Measurements from ENCODE around the gene SV2B. TPM values are rescaled to one million over a fixed set of nuclear protein-coding genes. Genes with fewer than 3 reads are reported as not detected.

The SV2B gene
- total RNA-seq, 5 donors from 2014 or later (not counting 1 experiment from before 2014, with no cell fraction given) = 0.03 to 0.13 (median 0.09) TPM; not detected in 2

- ATAC-seq (replicated peaks in 1 of 4) (no peak), DNase-seq (no peak)
- H3K36me3 ChIP-seq (ENCODE audit: control insufficient read depth in 2 of 2, extremely low read depth in 1 of 2, insufficient read depth in 1 of 2, low read length in 1 of 2) = no peaks in the 10 kb centered on the region
- H3K27ac Mint-ChIP-seq = no peak overlapping the region
- H3K4me3 Mint-ChIP-seq = no peak overlapping the region
- no peaks in the 10 kb centered on the region for H3K4me1 ChIP-seq (ENCODE audit: control insufficient read depth in 1 of 2, extremely low read depth in 1 of 2, insufficient read depth in 2 of 2, low read length in 2 of 2)
- POLR2A ChIA-PET = no interaction called here
- H3K4me3 ChIP-seq (ENCODE audit: control insufficient read depth in 1 of 2, extremely low read depth in 1 of 2, low read length in 1 of 2) = no peak overlapping the region
- H3K36me3 Mint-ChIP-seq = no peaks in the 10 kb centered on the region
- peaks cover 0 to 4% of the 10 kb centered on the region in 2 experiments for H3K27me3 ChIP-seq (replicated peaks in 1 of 2; ENCODE audit: control insufficient read depth in 2 of 2, extremely low read depth in 1 of 2, insufficient read depth in 2 of 2, low read length in 1 of 2)
- no peaks in the 10 kb centered on the region for H3K9me3 ChIP-seq
- H3K27ac ChIP-seq (ENCODE audit: low read length) = no peak overlapping the region
- peaks cover 10 to 29% of the 10 kb centered on the region in 2 donors for H3K27me3 Mint-ChIP-seq
- no peaks in the 10 kb centered on the region for H3K9me3 Mint-ChIP-seq
- CTCF ChIA-PET = no interaction called here
- H3K4me1 Mint-ChIP-seq = no peaks in the 10 kb centered on the region
Observed at GRCh38 chr15:91202510-91203102, 102.5 kb downstream of the SV2B start.

- H3K4me1 Mint-ChIP-seq = no peaks in the 10 kb centered on the region
- ChIA-PET POLR2A (no interaction called here), CTCF (no interaction called here)
- no peaks in the 10 kb centered on the region for H3K9me3 Mint-ChIP-seq
- no peaks in the 10 kb centered on the region for H3K4me1 ChIP-seq (ENCODE audit: control insufficient read depth in 1 of 2, extremely low read depth in 1 of 2, insufficient read depth in 2 of 2, low read length in 2 of 2)
- DNase-seq (no peak), ATAC-seq (replicated peaks in 1 of 4) (no peak)
- H3K9me3 ChIP-seq = no peaks in the 10 kb centered on the region
- no peak overlapping the region for H3K4me3 Mint-ChIP-seq
- WGBS (ENCODE audit: insufficient coverage) = no CpG with 5 or more reads among the region's 7 CpGs
- peaks cover 2 to 4% of the 10 kb centered on the region in 2 experiments for H3K27me3 ChIP-seq (replicated peaks in 1 of 2; ENCODE audit: control insufficient read depth in 2 of 2, extremely low read depth in 1 of 2, insufficient read depth in 2 of 2, low read length in 1 of 2)
- no peak overlapping the region for H3K4me3 ChIP-seq (ENCODE audit: control insufficient read depth in 1 of 2, extremely low read depth in 1 of 2, low read length in 1 of 2)
- H3K27ac Mint-ChIP-seq = no peak overlapping the region
- no peak overlapping the region for H3K27ac ChIP-seq (ENCODE audit: low read length)
- H3K36me3 Mint-ChIP-seq = no peaks in the 10 kb centered on the region
- H3K27me3 Mint-ChIP-seq = peaks cover 10 to 30% of the 10 kb centered on the region in 2 donors
- no peaks in the 10 kb centered on the region for H3K36me3 ChIP-seq (ENCODE audit: control insufficient read depth in 2 of 2, extremely low read depth in 1 of 2, insufficient read depth in 1 of 2, low read length in 1 of 2)
Observed at GRCh38 chr15:91203619-91204203, 103.7 kb downstream of the SV2B start.

GRCh38 chr15:91208371-91208770, 108.3 kb downstream of the SV2B start:
- CTCF ChIA-PET = no interaction called here
- Mint-ChIP-seq H3K4me3 (no peak overlapping the region), H3K4me1 (no peaks in the 10 kb centered on the region), H3K27me3 (peaks cover 29 to 52% of the 10 kb centered on the region in 2 donors), H3K27ac (no peak overlapping the region), H3K36me3 (no peaks in the 10 kb centered on the region), H3K9me3 (no peaks in the 10 kb centered on the region)
- H3K36me3 ChIP-seq (ENCODE audit: control insufficient read depth in 2 of 2, extremely low read depth in 1 of 2, insufficient read depth in 1 of 2, low read length in 1 of 2) = no peaks in the 10 kb centered on the region
- H3K27ac ChIP-seq (ENCODE audit: low read length) = no peak overlapping the region
- ATAC-seq (replicated peaks in 1 of 4) (no peak), DNase-seq (no peak)
- WGBS (ENCODE audit: insufficient coverage) = 50% methylated on average over 1 of the region's 1 CpG
- H3K4me3 ChIP-seq (ENCODE audit: control insufficient read depth in 1 of 2, extremely low read depth in 1 of 2, low read length in 1 of 2) = no peak overlapping the region
- H3K9me3 ChIP-seq = no peaks in the 10 kb centered on the region
- H3K4me1 ChIP-seq (ENCODE audit: control insufficient read depth in 1 of 2, extremely low read depth in 1 of 2, insufficient read depth in 2 of 2, low read length in 2 of 2) = no peaks in the 10 kb centered on the region
- H3K27me3 ChIP-seq (replicated peaks in 1 of 2; ENCODE audit: control insufficient read depth in 2 of 2, extremely low read depth in 1 of 2, insufficient read depth in 2 of 2, low read length in 1 of 2) = peaks cover 2 to 6% of the 10 kb centered on the region in 2 experiments
- POLR2A ChIA-PET = no interaction called here

GRCh38 chr15:91209318-91209717, 109.3 kb downstream of the SV2B start:
- Mint-ChIP-seq H3K27ac (no peak overlapping the region), H3K9me3 (peaks cover 0 to 6% (median 0%) of the 10 kb centered on the region in 3 donors), H3K4me1 (no peaks in the 10 kb centered on the region), H3K36me3 (no peaks in the 10 kb centered on the region), H3K4me3 (no peak overlapping the region), H3K27me3 (peaks cover 34 to 57% of the 10 kb centered on the region in 2 donors)
- ChIA-PET CTCF (no interaction called here), POLR2A (no interaction called here)
- Histone ChIP-seq H3K36me3 (ENCODE audit: control insufficient read depth in 2 of 2, extremely low read depth in 1 of 2, insufficient read depth in 1 of 2, low read length in 1 of 2) (no peaks in the 10 kb centered on the region), H3K4me3 (ENCODE audit: control insufficient read depth in 1 of 2, extremely low read depth in 1 of 2, low read length in 1 of 2) (no peak overlapping the region), H3K4me1 (ENCODE audit: control insufficient read depth in 1 of 2, extremely low read depth in 1 of 2, insufficient read depth in 2 of 2, low read length in 2 of 2) (no peaks in the 10 kb centered on the region), H3K9me3 (no peaks in the 10 kb centered on the region), H3K27me3 (replicated peaks in 1 of 2; ENCODE audit: control insufficient read depth in 2 of 2, extremely low read depth in 1 of 2, insufficient read depth in 2 of 2, low read length in 1 of 2) (peaks cover 2 to 6% of the 10 kb centered on the region in 2 experiments), H3K27ac (ENCODE audit: low read length) (no peak overlapping the region)
- DNase-seq = no peak
- 67% methylated on average over 1 of the region's 4 CpGs for WGBS (ENCODE audit: insufficient coverage)
- no peak for ATAC-seq (replicated peaks in 1 of 4)

GRCh38 chr15:91209726-91210125, 109.7 kb downstream of the SV2B start:
- H3K27me3 Mint-ChIP-seq = peaks cover 35 to 56% of the 10 kb centered on the region in 2 donors

GRCh38 chr15:91214675-91215590, 114.9 kb downstream of the SV2B start:
- H3K9me3 ChIP-seq = no peaks in the 10 kb centered on the region
- peaks cover 36 to 40% of the 10 kb centered on the region in 2 donors for H3K27me3 Mint-ChIP-seq
- no peak overlapping the region for H3K27ac Mint-ChIP-seq
- DNase-seq (no peak), ATAC-seq (replicated peaks in 1 of 4) (no peak)
- ChIA-PET CTCF (no interaction called here), POLR2A (no interaction called here)
- H3K4me3 ChIP-seq (ENCODE audit: control insufficient read depth in 1 of 2, extremely low read depth in 1 of 2, low read length in 1 of 2) = no peak overlapping the region
- no peaks in the 10 kb centered on the region for H3K36me3 Mint-ChIP-seq
- H3K4me1 Mint-ChIP-seq = no peaks in the 10 kb centered on the region
- H3K4me3 Mint-ChIP-seq = no peak overlapping the region
- no peak overlapping the region for H3K27ac ChIP-seq (ENCODE audit: low read length)
- peaks cover 0 to 7% (median 0%) of the 10 kb centered on the region in 3 donors for H3K9me3 Mint-ChIP-seq
- peaks cover 0 to 9% of the 10 kb centered on the region in 2 experiments for H3K27me3 ChIP-seq (replicated peaks in 1 of 2; ENCODE audit: control insufficient read depth in 2 of 2, extremely low read depth in 1 of 2, insufficient read depth in 2 of 2, low read length in 1 of 2)
- no peaks in the 10 kb centered on the region for H3K4me1 ChIP-seq (ENCODE audit: control insufficient read depth in 1 of 2, extremely low read depth in 1 of 2, insufficient read depth in 2 of 2, low read length in 2 of 2)
- 79% methylated on average over 7 of the region's 11 CpGs for WGBS (ENCODE audit: insufficient coverage)
- H3K36me3 ChIP-seq (ENCODE audit: control insufficient read depth in 2 of 2, extremely low read depth in 1 of 2, insufficient read depth in 1 of 2, low read length in 1 of 2) = no peaks in the 10 kb centered on the region

More at GRCh38 chr15:91209726-91210125, 109.7 kb downstream of the SV2B start:
- Histone ChIP-seq H3K9me3 (no peaks in the 10 kb centered on the region), H3K27me3 (replicated peaks in 1 of 2; ENCODE audit: control insufficient read depth in 2 of 2, extremely low read depth in 1 of 2, insufficient read depth in 2 of 2, low read length in 1 of 2) (peaks cover 2 to 8% of the 10 kb centered on the region in 2 experiments), H3K4me1 (ENCODE audit: control insufficient read depth in 1 of 2, extremely low read depth in 1 of 2, insufficient read depth in 2 of 2, low read length in 2 of 2) (no peaks in the 10 kb centered on the region), H3K27ac (ENCODE audit: low read length) (no peak overlapping the region), H3K4me3 (ENCODE audit: control insufficient read depth in 1 of 2, extremely low read depth in 1 of 2, low read length in 1 of 2) (no peak overlapping the region), H3K36me3 (ENCODE audit: control insufficient read depth in 2 of 2, extremely low read depth in 1 of 2, insufficient read depth in 1 of 2, low read length in 1 of 2) (no peaks in the 10 kb centered on the region)
- H3K4me3 Mint-ChIP-seq = no peak overlapping the region
- H3K27ac Mint-ChIP-seq = no peak overlapping the region
- H3K36me3 Mint-ChIP-seq = no peaks in the 10 kb centered on the region
- DNase-seq = no peak
- H3K9me3 Mint-ChIP-seq = peaks cover 0 to 7% (median 0%) of the 10 kb centered on the region in 3 donors
- CTCF ChIA-PET = no interaction called here
- ATAC-seq (replicated peaks in 1 of 4) = no peak
- no peaks in the 10 kb centered on the region for H3K4me1 Mint-ChIP-seq
- POLR2A ChIA-PET = no interaction called here
- WGBS (ENCODE audit: insufficient coverage) = 100% methylated on average over 1 of the region's 3 CpGs
